ENCODE data around the gene HIP1.
"Not testable (repeated sequence)": the region's sequence is repeated elsewhere in the genome, so short reads cannot be mapped to it uniquely, and the experiment has no call there.

Gene HIP1

DNA sequence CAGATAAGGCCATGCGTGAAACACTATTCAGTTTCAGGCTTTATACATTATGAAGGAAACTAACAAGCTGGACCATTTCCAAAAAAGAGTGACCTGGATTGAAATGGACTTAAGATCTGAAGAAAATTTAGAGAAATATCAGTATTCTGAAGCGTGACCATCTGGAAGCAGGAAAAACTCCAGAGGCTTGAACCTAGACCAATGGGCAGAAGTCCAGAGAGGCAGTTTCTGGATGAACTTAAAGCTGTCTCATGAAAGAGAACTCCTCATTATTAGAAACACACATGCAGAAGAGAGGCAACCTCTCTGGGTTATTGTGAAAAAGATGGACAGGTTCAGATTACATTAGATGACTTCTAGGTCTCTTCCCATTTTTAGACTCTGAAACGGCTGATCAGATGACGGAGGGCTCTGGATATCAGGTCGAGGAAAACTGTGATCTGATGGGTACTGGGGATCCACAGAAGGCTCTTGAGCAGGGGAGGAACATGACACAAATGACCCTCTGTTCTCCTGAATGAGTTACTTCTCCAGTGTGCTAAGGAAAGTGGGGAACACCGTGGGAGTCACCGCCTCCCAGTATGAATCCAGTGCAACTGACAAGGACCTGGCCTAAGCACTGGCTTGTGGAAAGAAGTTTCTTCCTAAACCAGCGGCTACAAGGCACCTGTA lies 130.2 kb downstream of the HIP1 start:
- no peak for DNase-seq

DNA sequence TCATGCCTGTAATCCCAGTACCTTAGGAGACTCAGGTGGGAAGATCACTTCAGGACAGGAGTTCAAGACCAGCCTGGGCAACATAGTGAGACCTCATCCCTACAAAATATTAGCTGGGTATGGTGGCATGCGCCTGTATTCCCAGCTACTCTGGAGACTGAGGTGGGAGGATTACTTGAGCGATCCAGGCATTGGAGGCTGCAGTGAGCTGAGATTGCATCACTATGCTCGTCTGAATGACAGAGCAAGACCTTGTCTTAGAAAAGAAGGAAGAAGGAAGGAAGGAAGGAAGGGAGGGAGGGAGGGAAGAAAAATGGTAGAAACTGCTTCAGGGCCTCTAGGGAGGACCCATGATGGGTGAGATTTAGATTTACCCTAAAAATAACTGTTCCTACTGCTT lies 134.3 kb downstream of the HIP1 start:
- no peak for DNase-seq

DNA sequence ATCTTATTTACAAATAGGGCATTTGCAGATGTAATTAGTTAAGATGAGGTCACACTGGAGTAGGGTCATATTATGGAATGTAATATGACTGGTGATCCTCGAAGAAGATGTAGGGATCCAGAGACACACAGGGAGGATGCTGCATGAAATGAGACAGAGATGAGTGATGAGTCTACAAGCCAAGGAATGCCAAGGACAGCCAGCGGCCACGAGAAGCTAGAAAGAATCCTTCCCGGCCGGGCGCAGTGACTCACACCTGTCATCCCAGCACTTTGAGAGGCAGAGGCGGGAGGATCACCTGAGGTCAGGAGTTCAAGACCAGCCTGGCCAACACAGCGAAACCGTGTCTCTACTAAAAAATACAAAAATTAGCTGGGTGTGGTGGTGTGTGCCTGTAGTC lies 135.9 kb downstream of the HIP1 start:
- DNase-seq, result not testable (repeated sequence)

DNA sequence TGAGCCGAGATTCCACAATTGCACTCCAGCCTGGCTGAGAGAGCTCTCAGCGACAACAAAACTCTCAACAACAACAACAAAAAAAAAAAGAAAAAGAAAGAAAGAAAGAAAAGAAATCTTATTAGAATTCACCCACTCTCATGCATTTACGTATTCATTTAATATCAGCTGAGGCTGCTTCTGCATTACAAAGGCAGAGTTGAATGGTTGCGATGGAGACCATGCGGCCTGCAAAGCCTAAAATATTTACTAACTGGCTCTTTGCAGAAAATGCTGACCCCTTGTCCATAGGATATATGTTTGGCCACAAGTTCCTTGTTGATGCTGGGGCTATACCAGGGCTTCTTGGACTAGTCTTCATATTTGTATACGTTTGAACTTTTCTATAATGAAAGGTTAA lies 137.2 kb downstream of the HIP1 start:
- DNase-seq, result no peak

DNA sequence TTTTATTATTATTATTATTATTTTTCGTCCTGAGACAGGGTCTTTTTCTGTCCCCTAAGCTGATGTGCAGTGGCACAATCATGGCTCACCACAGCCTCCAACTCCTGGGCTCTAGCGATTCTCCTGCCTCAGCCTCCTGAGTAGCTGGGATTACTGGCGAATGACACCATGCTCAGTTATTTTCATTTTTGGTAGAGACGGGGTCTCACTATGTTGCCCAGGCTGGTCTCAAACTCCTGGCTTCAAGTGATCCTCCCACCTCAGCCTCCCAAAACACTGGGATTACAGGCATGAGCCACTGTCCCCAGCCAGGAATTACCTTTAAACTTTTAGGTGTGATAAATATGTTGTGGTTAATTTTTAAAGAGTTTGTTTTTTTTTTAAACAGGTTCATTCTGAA lies 138.0 kb downstream of the HIP1 start:
- not testable (repeated sequence) for DNase-seq

DNA sequence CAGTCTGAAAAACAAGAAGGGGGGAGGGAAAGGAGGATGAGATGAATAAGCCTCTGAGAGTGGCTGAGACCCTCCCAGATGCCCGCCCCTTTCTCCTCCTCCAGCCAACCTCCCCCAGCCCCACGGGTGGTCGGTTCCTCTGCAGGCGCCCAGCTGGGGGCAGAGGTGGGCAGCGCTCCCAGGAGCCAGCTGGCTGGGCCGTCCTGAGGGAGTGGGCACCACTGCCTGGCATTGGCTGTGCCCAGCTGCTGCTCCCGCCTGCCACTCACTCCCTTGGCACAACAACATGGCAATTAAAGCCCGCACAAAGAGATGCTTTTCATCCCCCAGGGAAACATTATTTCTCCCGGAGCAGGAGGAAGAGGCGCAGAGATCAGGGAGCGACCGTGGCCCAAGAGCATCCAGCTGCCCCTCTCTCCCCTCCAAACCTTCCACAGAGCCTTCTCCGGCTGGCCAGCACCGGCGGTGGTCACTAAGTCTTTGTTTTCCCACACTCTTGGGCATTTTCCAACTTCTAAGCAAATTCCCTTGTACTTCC lies 139.4 kb downstream of the HIP1 start:
- DNase-seq, result no peak

DNA sequence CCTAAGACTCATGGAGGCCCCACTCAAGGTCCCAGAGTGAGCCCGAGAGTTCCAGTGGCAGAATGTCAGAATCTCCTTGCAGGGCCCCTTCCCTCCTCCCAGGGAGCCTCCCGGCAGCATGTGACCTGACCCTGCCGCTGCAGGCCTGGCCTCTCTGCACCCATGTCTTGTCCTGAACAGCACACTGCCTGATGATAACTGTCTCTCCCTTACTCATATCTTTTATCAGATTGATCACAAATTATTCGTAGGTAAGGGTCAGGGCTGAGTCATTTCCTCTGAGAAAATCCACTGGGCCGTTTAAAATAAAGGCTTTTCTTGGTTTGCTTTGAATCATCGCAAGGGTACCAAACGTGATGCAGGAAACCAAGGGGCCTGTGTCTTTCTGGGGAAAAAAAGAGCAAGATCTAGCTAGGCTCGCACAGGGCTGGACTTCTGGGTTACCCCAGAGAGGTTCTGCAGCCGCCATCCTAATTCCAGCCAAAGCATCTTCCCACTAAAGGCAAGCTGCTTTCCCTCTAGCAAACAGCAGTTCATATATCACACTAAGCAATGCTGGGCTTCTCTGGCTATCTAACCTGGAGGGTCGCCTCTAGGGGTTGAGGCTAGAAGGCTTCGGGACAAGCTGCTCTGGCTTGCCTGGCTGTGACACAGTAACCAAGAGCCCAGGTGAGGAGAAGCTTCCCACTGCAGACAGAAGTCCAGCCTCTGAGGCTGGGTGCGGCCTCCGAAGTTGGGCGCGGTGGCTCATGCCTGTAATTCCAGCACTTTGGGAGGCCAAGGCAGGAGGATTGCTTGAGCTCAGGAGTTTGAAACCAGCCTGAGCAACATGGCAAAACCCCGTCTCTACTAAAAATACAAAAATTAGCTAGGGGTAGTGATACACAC lies 141.8 kb downstream of the HIP1 start:
- DNase-seq, result no peak

DNA sequence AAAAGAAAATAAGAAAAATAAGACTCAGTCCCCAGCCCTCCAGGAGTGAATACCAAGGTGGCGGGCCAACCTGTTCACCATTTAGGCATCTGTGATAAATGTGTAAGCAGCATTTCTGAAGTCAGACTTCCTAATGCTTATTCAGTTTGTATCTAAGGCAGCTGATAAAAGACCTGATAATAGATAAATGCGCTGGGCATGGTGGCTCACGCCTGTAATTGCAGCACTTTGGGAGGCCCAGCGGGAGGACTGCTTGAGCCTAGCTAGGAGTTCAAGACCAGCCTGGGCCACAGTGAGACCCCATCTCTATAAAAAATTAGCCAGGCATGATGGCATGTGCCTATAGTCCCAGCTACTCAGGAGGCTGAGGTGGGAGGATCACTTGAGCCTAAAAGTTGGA lies 143.0 kb downstream of the HIP1 start:
- no peak for DNase-seq

DNA sequence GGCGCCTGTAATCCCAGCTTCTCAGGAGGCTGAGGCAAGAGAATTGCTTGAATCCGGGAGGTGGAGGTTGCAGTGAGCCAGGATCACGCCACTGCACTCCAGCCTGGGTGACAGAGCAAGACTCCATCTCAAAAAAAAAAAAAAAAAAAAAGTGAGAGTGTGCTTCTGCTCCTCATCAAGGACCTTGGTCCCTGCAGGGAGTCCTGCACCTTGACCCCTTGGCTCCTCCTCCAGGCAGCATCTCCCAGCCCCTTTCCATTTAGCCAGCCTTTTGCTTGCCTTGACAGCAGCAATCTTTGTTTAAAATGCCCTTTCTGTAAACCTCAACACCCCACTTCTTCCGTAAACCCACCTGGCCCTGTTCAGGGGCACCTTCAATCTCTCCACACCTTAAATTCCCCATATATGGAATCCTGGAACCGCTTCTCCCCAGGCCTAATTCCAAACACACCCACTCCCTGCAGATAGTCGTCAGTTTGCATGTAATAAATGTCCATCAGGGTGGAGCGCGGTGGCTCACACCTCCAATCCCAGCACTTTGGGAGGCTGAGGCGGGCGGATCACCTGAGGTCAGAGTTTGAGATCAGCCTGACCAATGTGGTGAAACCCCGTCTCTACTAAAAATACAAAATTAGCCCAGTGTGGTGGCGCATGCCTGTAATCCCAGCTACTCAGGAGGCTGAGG lies 145.1 kb downstream of the HIP1 start:
- DNase-seq, result not testable (repeated sequence)

DNA sequence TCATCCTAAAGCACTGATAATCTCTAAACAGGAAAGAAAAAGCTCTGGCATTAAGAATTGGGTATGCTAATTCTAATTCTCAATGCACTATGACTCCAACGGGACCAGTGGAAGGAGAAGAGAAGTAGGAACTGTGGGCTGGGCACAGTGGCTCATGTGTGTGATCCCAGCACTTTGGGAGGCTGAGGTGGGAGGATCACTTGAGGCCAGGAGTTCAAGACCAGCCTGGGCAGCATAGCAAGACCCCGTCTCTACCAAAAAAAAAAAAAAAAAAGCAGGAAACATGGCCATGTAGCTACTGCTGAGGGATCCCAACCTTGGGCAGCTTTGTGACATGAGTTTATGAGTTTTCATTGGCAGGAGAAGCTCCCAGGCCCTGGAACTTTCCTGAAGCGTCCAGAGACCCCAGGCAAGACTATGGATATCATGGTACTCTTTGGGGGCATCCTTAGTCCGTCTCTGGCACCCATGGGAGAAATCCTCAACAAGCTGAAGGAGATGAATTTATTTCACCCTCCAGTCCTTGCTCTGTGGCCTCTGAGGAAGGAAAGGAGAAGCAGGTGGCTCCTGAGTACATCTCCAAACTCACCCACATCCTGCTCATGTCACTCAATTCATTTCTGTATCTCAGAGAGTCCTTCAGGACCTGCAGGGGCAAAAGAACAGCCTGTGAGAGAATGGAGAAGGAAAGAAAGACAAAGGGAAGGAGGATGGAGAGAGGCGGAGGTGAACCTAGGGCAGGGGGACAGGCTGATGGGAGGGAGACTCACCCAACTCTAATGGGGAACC lies 147.1 kb downstream of the HIP1 start:
- no peak for DNase-seq

DNA sequence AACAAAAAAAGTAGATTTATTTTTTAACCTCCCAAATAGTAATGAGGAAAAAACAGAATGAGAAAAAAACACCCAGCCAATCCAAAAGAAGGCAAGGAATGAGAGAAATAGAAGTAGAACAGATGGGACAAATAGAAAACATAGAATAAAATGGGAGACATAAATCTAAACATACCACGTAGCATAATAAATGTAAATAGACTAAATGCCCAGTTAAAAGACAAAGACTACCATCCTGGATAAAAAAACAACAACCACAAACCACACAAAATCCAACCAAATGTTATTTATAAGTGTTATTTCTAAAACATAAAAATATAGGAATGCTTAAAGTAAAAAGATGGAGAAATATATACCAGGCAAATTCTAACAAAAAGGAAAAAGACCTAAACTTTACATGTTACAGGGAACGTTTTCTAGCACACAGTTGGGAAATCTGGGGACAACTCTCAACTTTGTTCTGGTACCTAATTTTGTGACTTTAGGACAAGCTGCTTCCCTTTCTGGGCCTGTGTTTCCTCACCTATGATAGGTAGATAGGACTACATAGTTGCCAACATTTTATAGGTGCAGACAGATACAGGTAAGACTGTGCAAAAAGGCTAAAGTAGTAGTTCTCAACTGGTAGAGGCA lies 148.3 kb downstream of the HIP1 start:
- DNase-seq, result no peak

DNA sequence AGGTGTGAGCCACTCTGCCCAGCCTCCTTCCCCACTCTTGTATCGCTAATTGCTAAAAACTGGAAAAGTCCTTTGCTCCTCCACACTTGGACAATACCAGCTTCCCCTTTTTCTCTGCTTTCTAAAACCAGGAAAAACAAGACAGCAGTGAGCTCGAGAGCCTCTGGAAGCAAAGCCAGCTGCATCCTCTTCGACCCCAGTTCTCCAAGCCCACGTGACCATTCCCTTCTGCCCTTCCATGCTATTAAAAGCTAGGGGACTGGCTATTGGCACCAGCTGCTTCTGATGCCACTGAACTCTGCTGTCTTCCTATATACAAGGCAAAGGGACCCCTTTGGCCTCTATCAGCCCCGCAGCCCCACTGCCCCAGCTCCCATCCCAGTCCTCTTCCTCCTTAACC lies 154.4 kb downstream of the HIP1 start:
- no peak for DNase-seq

DNA sequence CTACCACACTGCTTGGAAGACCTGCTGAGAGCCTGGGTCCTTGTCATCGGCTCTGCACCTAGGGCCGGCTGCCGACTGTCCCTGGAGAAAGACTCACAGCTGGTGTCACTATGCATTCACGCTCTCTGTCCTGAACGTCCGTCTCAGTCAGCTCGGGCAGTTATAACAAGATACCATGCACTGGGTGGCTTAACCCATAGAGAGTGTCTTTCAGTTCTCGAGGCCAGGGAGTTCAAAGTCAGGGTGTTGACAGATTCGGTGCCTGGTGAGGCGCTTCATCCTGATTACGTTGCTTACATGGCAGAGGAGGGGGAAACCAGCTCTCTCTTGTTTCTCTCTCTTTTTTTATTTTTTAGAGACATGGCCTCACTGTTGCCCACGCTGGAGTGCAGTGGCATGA lies 155.5 kb downstream of the HIP1 start:
- no peak for DNase-seq

DNA sequence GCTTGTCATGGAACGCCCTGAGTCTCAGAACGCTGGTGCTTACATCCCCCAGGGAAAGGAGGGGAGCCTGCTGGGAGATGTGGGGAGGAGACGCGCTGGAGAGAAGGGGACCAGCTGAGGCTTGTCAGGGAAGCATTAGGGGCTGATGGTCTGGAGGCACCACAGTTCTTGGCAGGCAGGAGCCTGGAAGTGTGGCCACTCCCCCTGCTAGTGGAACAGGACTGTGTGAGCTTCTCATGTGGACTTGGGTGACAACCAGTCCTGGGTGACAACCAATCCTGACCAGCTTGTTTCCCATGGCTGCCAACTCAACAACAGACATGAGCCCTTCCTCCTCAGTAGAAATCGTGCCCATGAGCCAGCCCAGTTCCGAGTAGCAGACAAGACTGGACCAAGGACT lies 158.8 kb downstream of the HIP1 start:
- no peak for DNase-seq

DNA sequence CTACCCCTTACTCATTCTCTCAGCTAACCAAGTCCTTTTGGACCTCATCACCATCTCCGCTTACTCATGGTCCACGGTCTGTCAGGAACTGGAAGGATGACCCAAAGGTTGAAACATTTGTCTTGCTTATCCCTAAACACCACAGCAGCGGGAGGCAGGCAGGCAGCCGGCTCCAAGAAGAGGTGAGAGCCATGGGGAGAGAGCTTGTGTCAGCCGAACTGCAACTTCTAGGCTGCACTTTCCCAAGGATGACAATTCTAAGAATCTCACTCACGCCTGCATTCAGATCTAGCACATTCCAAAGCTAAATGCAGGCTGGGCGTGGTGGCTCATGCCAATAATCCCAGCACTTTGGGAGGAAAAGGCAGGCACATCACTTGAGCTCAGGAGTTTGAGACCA lies 160.7 kb downstream of the HIP1 start:
- no peak for DNase-seq

DNA sequence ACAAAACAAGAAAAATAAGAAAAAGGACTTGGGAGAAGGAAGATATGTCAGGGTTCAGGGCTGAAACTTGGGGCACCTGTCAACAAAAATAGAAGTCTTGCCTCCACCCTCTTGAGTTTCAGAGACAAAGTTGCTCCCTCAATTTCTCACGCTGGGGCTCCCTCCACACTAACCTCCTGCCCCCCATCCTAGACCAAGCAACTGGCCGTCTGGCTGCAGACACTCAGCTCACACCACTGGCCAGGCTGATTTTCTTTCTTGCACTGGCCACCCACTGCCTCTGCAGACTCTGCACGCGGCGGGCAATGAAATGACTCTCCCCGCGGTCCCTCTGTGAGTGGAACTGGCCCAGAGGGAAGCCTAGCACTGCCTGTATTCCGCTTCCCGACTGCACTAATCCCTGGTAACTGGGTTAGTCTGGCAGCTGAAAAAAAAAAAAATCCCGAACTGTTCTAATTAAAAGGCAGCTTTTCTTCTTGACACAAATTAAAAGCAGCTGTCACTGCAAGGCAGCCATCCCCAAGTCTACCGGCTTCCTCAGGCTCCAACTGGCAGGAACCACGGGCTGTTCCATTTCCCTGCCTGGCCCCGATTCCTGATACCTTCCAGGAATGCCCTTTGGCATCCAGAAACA lies 163.1 kb downstream of the HIP1 start:
- DNase-seq, result no peak

DNA sequence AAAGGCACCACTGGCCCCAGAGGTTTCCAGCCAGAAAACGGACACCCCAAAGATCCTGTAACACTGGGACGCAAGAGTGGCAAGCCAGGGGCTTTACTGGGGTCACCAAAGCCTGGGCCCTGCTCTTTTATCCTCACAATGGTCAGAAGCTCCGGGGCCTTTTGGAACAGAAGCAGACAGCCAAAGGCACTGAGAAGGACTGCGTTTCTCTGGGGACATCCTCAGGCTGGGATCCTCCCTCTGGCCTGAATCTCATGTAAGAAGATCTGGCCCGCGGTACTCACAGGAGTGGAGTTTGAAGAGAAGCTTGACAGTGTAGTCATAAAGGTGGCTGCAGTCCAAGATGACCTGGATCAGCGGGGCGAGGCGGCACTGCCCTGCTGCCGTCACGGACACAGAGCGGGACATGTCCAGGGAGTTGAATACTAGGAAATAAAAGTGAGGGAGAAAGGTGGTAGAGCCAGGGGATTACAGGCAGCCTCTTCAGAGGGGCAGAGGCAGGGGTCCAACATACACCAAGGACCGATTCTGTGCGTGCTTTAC lies 165.2 kb downstream of the HIP1 start:
- DNase-seq, result no peak

DNA sequence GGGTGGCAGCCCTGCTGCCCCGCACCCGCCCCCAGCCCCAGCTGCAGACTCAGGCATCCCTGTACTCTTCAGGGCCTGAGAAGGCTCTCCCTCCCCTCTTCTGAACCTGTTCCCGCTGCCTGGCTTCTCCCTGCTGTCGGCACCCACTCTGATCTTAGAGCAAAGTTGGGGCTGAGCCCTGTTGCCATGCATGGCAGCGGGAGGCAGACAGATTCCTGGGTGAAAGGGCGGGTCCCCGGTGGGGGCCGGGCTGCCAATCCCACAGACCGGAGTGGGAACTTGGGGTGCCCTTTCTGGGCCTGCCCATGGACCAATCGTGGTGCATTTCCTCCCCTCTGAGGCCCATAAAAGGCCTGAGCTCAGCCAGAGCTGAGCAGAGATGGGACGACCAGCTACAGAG lies 165.9 kb downstream of the HIP1 start:
- no peak for DNase-seq

DNA sequence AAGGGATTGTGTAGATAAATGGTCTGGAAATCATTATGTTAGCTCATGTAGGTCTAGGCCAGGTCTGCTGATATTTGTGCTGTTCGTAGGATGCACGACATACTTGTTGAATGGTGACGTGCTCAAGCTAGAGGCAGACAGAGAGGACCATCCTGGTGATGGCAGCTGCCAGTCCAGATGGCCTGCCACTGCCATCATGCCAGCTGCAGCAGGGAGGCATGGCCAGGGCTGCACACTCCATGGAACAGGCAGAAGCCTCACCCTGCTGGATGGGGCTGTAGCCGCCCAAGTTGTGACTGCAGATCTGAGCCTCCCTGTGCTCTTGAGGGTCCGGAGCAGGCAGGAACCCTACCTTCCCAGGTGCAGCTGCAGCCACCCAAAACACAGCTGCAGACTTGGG lies 166.3 kb downstream of the HIP1 start:
- DNase-seq, result no peak

DNA sequence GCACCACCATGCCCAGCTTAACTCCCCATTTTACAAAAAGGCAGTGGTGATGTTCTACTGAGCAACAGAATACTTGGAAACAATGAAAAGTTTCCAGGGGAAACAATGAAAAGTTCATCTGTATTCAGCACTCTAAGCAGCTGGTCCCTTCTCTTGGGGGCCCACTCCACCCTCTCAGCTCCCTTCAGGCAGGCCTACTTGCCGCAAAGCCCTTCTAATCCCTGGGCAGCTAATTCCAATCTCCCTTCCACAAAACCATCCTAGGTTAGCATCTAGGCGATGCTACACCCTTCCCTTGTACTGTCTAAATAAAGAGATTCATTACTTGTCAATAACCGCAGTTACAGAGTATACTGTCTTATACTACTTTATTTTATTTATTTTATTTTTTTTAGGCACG lies 167.5 kb downstream of the HIP1 start:
- DNase-seq, result no peak

DNA sequence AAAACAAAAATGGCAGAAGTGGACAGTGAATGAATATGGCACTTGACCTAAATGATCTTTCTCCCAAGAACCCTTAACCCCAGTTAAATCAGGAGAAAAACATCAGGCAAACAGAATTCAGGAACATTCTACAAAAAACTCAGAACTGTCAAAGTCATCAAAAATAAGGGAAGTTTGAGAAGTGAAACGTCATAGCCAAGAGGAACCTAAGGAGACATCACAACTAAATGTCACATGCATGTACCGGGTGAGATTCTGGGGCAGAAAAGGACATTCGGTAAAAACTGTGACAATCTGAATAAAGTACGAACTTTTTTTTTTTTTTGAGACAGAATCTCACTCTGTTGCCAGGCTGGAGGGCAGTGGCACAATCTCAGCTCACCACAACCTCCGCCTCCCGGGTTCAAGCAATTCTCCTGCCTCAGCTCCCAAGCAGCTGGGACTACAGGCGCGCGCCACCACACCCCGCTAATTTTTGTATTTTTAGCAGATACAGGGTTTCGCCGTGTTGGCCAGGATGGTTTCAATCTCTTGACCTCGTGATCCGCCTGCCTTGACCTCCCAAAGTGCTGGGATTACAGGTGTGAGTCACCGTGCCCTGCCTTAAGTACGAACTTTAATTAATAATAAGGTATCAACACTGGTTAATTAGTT lies 169.0 kb downstream of the HIP1 start:
- DNase-seq, result not testable (repeated sequence)
